Spleen (tissue), 11 donors: ENCODE measurements around the gene LIMK1. TPM values are rescaled to one million over a fixed set of nuclear protein-coding genes. Genes with fewer than 3 reads are reported as not detected.
"Not testable (repeated sequence)": the region's sequence is repeated elsewhere in the genome, so short reads cannot be mapped to it uniquely, and the experiment has no call there.

ENCODE experiments used
- DNase-seq: peaks from one replicate; pipeline ENCODE4 v3.0.0-alpha.2; 2020
- H3K27ac ChIP-seq, 8 donors: fragments of 200-600 bp; sonication (generic) in 7 of 8; 1 replicate in 4 of 8; 2 replicates in 4 of 8; pipeline versions ENCODE4 v1.5.0 to v1.8.0; 2016 to 2021; ENCODE audit warnings: inconsistent platforms in 4 of 8, mild to moderate bottlenecking in 4 of 8, moderate library complexity in 1 of 8
- H3K27me3 ChIP-seq, 7 donors: fragments of 200-600 bp; sonication (generic) in 6 of 7; replicated peaks in 1 of 7; 1 replicate in 4 of 7; 2 replicates in 3 of 7; pipeline versions ENCODE4 v1.5.0 to v1.8.0; 2016 to 2021; ENCODE audit warnings: inconsistent platforms in 3 of 7, mild to moderate bottlenecking in 1 of 7
- H3K36me3 ChIP-seq, 6 donors: fragments of 200-600 bp; sonication (generic) in 5 of 6; 1 replicate in 4 of 6; 2 replicates in 2 of 6; pipeline versions ENCODE4 v1.5.0 to v1.8.0; 2016 to 2021; ENCODE audit warnings: inconsistent platforms in 2 of 6
- H3K4me1 ChIP-seq, 6 donors: fragments of 200-600 bp; sonication (generic) in 5 of 6; 1 replicate in 3 of 6; 2 replicates in 3 of 6; pipeline versions ENCODE4 v1.5.0 to v1.8.0; 2016 to 2021; ENCODE audit warnings: inconsistent platforms in 3 of 6
- H3K4me3 ChIP-seq, 8 donors: fragments of 200-600 bp; sonication (generic) in 7 of 8; 1 replicate in 4 of 8; 2 replicates in 4 of 8; pipeline versions ENCODE4 v1.5.0 to v1.8.0; 2016 to 2021; ENCODE audit warnings: inconsistent platforms in 4 of 8, mild to moderate bottlenecking in 4 of 8, moderate library complexity in 2 of 8
- H3K9me3 ChIP-seq, 8 donors: fragments of 200-600 bp; sonication (generic) in 7 of 8; 1 replicate in 4 of 8; 2 replicates in 4 of 8; pipeline versions ENCODE4 v1.5.0 to v1.8.0; 2016 to 2021; ENCODE audit warnings: inconsistent platforms in 4 of 8
- POLR2A ChIP-seq, 3 donors: fragments of 450-650 bp; IDR thresholded peaks; one replicate each; pipeline ENCODE4 v1.5.1; 2017; ENCODE audit warnings: antibody characterized with exemption in 3 of 3, mild to moderate bottlenecking in 1 of 3
- POLR2AphosphoS5 ChIP-seq, 3 donors: sonication (generic); formaldehyde crosslinking; IDR thresholded peaks; one replicate each; pipeline ENCODE4 v1.5.1; 2017; ENCODE audit warnings: antibody characterized with exemption in 3 of 3
- WGBS, 5 donors: extraction: QIAGEN DNeasy Blood & Tissue Kit in 3 of 5; methylation state at CpG; one replicate each; pipeline versions ENCODE4 v1.1.5 to v1.1.7; 2013 to 2018; 5-methylcytosine and 5-hydroxymethylcytosine counted together
- intact Hi-C: fragments of 100-400 bp; cut with DNase I; formaldehyde crosslinking; loops from one replicate; pipeline ENCODE4 v1.15.0; 2023; ENCODE audit warnings: low total_unique reads
- polyA plus RNA-seq, 3 donors: library from polyadenylated mRNA; stranded (reverse); fragments of 200-250 nt; gene quantifications; one replicate each; pipeline ENCODE4 v1.2.1, GENCODE V29; 2013
- total RNA-seq, 7 donors: library from RNA; depleted of rRNA in 3 of 7; stranded (reverse); fragments of >200 nt in 3 of 7; fragmentation: NEBNext Ultra II Directional in 4 of 7; extraction: Animal tissue kit (Norgen Biotek cat#: 25700) in 4 of 7; gene quantifications; one replicate each; pipeline versions ENCODE4 v1.1.0 to v1.2.1, GENCODE V29; 2016 to 2021
- TF ChIP-seq, protein P1 (sequence below), 11 experiments: fragments of 200-600 bp in 7 of 11; fragments of 450-650 bp in 4 of 11; sonication (generic) in 4 of 11; IDR thresholded peaks in 8 of 11; conservative IDR thresholded peaks in 3 of 11; 1 replicate in 7 of 11; 2 replicates in 4 of 11; pipeline versions ENCODE4 v1.4.0 to v1.8.0; 2016 to 2021; ENCODE audit warnings: antibody characterized with exemption in 11 of 11, inconsistent platforms in 4 of 11, mild to moderate bottlenecking in 1 of 11
- donor health status: healthy with polysubstance abuse.
- donor health status: DM: no; HTN: no; CAD: no; lungs with moderate emphysema.
- donor health status: DM: no; HTN: no; CAD: no.
- donor health status: Bipolar disorder and iron deficiency.
- donor health status: healthy.
- donor health status: DM: no; HTN: no; CAD: no.
- donor health status: DM: yes; HTN: yes; CAD: no.

LIMK1 gene
- total and polyA plus RNA-seq, 10 donors, result 15.2 to 45.8 (median 36.9) TPM

DNA sequence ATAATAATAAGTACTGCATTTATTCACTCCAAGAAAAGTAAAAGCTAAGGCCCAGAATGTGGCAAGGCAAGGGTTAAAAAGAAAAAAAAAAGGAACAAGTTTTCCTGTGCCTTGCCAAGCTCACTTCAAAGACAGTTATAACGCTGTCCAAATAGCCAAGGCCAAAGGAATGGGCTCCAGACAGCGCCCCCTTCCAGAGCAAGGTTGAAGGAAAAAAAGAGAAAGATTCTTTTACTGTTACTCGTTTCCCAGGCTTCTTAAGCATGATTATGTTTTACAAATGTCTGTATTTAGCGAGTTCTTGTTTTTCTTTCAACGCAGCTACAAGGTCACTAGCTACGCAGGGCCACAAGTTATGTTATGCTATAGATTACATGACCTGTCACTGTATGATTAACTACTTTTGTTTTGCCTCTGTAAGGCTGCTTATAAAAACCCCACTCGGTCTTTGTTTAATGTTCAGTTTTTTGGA lies 81.4 kb downstream of the LIMK1 start:
- DNase-seq, result no peak
- Histone ChIP-seq H3K36me3 (no peaks in the 10 kb centered on the region), H3K4me3 (no peak overlapping the region), H3K9me3 (no peaks in the 10 kb centered on the region), H3K27ac (peak overlapping the region in 2 of 8 donors; percentile 23 to 49), H3K27me3 (no peaks in the 10 kb centered on the region), H3K4me1 (peaks cover 0 to 9% (median 0%) of the 10 kb centered on the region in 6 donors)
- intact Hi-C loops, result no loop called here
- TF ChIP-seq, protein P1, sequence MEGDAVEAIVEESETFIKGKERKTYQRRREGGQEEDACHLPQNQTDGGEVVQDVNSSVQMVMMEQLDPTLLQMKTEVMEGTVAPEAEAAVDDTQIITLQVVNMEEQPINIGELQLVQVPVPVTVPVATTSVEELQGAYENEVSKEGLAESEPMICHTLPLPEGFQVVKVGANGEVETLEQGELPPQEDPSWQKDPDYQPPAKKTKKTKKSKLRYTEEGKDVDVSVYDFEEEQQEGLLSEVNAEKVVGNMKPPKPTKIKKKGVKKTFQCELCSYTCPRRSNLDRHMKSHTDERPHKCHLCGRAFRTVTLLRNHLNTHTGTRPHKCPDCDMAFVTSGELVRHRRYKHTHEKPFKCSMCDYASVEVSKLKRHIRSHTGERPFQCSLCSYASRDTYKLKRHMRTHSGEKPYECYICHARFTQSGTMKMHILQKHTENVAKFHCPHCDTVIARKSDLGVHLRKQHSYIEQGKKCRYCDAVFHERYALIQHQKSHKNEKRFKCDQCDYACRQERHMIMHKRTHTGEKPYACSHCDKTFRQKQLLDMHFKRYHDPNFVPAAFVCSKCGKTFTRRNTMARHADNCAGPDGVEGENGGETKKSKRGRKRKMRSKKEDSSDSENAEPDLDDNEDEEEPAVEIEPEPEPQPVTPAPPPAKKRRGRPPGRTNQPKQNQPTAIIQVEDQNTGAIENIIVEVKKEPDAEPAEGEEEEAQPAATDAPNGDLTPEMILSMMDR (IDR thresholded peaks at IDR 0.05 in 8 of 11, conservative IDR thresholded peaks at IDR 0.05 in 3 of 11), result peak in 5 of 11 experiments; percentile 6 to 40 (median 29)
- TF ChIP-seq POLR2A (IDR thresholded peaks at IDR 0.05), result no peak
- no peak for TF ChIP-seq POLR2AphosphoS5 (IDR thresholded peaks at IDR 0.05)
- WGBS, 5 donors, result 39 to 57% (median 50%) methylated on average over 7 of the region's 7 CpGs

DNA sequence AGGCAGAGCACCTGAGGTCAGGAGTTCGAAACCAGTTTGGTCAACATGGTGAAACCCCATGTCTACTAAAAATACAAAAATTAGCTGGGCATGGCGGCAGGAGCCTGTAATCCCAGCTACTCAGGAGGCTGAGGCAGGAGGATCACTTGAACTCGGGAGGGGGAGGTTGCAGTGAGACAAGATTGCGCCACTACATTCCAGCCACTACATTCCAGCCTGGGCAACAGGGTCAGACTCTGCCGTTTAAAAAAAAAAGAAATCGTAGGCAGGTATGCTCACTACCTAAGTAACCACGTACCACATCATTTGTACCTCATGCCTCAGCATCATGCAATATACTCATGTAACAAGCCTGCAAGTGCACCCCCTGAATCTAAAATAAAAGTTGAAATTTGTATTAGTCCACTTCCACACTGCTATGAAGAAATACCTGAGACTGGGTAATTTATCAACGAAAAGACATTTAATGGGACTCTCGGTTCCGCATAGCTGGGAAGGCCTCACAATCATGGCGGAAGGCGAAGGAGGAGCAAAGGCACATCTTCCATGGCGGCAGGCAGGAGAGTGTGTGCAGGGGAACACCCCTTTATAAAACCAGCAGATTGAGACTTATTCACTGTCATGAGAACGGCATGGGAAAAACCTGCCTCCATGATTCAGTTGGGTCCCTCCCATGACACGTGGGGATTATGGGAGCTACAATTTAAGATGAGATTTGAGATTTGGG lies 82.4 kb downstream of the LIMK1 start:
- no peak overlapping the region for H3K4me3 ChIP-seq
- 94 to 97% (median 95%) methylated on average over 15 of the region's 15 CpGs for WGBS, 5 donors
- no peak for TF ChIP-seq POLR2AphosphoS5 (IDR thresholded peaks at IDR 0.05)
- TF ChIP-seq, protein P1 (IDR thresholded peaks at IDR 0.05 in 8 of 11, conservative IDR thresholded peaks at IDR 0.05 in 3 of 11), result no peak
- no peak for TF ChIP-seq POLR2A (IDR thresholded peaks at IDR 0.05)
- no peaks in the 10 kb centered on the region for H3K27me3 ChIP-seq
- intact Hi-C loops, result no loop called here
- H3K36me3 ChIP-seq, result no peaks in the 10 kb centered on the region
- peaks cover 0 to 9% (median 0%) of the 10 kb centered on the region in 6 donors for H3K4me1 ChIP-seq
- DNase-seq, result no peak
- H3K9me3 ChIP-seq, result no peaks in the 10 kb centered on the region
- no peak overlapping the region for H3K27ac ChIP-seq

DNA sequence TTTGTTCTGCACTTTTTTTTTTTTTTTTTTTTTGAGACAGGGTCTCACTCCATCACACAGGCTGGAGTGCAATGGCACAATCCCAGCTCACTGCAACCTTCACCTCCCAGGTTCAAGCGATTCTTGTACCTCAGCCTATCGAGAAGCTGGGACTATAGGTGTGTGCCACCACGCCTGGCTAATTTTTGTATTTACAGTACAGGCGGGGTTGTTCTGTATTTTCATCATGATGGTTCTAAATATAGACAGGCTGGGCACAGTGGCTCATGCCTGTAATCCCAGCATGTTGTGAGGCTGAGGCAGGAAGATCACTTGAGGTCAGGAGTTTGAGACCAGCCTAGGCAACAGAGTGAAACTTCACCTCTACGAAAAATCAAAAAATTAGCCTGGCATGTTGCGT lies 83.7 kb downstream of the LIMK1 start:
- DNase-seq, H3K9me3 ChIP-seq, intact Hi-C loops, H3K4me3 ChIP-seq, H3K36me3 ChIP-seq, H3K27me3 ChIP-seq, H3K27ac ChIP-seq: not testable (repeated sequence)
- WGBS, 5 donors, result 90 to 95% (median 94%) methylated on average over 6 of the region's 6 CpGs
- H3K4me1 ChIP-seq, result peaks cover 0 to 10% (median 1%) of the 10 kb centered on the region in 6 donors

Other genes with a start within 250 kb of the LIMK1 start
- 1 to 10 TPM; 1.4 to 8.5 (median 4.4) TPM for gene METTL27, start 241.3 kb upstream of the LIMK1 start, total RNA-seq
- 1 to 10 TPM in 1 of 3 donors, under 1 TPM in 2; 0.59 to 2.6 (median 0.67) TPM for gene METTL27, start 241.3 kb upstream of the LIMK1 start, polyA plus RNA-seq
- not detected for gene TMEM270, start 222.6 kb upstream of the LIMK1 start, total RNA-seq
- not detected for gene TMEM270, start 222.6 kb upstream of the LIMK1 start, polyA plus RNA-seq
- gene ELN, start 55.6 kb upstream of the LIMK1 start, total RNA-seq, result 10 to 100 TPM; 11.7 to 94.7 (median 38.6) TPM
- 10 to 100 TPM; 11.1 to 65.9 (median 24.7) TPM for gene ELN, start 55.6 kb upstream of the LIMK1 start, polyA plus RNA-seq
- gene EIF4H, start 90.6 kb downstream of the LIMK1 start, total RNA-seq, result 100 to 1,000 TPM; 179 to 224 (median 197) TPM
- gene EIF4H, start 90.6 kb downstream of the LIMK1 start, polyA plus RNA-seq, result 100 to 1,000 TPM in 1 of 3 donors, 10 to 100 TPM in 2; 75.5 to 133 (median 98.4) TPM
- gene LAT2, start 126.2 kb downstream of the LIMK1 start, total RNA-seq, result 100 to 1,000 TPM in 1 of 7 donors, 10 to 100 TPM in 6; 58.9 to 100 (median 76.4) TPM
- 100 to 1,000 TPM; 108 to 130 (median 127) TPM for gene LAT2, start 126.2 kb downstream of the LIMK1 start, polyA plus RNA-seq
- 10 to 100 TPM in 6 of 7 donors, 1 to 10 TPM in 1; 7.5 to 24.7 (median 19.0) TPM for gene RFC2, start 170.6 kb downstream of the LIMK1 start, total RNA-seq
- 10 to 100 TPM; 17.0 to 25.0 (median 23.2) TPM for gene RFC2, start 170.6 kb downstream of the LIMK1 start, polyA plus RNA-seq
- gene CLIP2, start 205.6 kb downstream of the LIMK1 start, total RNA-seq, result 10 to 100 TPM; 15.7 to 18.6 (median 17.4) TPM
- gene CLIP2, start 205.6 kb downstream of the LIMK1 start, polyA plus RNA-seq, result 1 to 10 TPM; 2.7 to 9.7 (median 2.7) TPM